Liver (tissue), 9 donors: ENCODE results near the gene MARK2. TPM values are rescaled to one million over a fixed set of nuclear protein-coding genes. Genes with fewer than 3 reads are reported as not detected.

Source experiments
- DNase-seq: peaks from one replicate; pipeline ENCODE4 v3.0.0-alpha.2; 2017; ENCODE audit warnings: low spot score
- H3K27ac ChIP-seq, 2 donors: one replicate each; pipeline ENCODE4 v1.7.0; 2013; ENCODE audit warnings: inconsistent platforms in 2 of 2, low read length in 2 of 2, control low read depth in 1 of 2, low read depth in 1 of 2, mild to moderate bottlenecking in 1 of 2
- H3K27me3 ChIP-seq, 4 donors: one replicate each; pipeline versions ENCODE4 v1.6.1 to v1.7.0; 2013; ENCODE audit warnings: low read length in 3 of 4, inconsistent platforms in 1 of 4, mild to moderate bottlenecking in 1 of 4, moderate library complexity in 1 of 4; ENCODE audit not compliant: control insufficient read depth in 4 of 4, insufficient read depth in 4 of 4
- H3K36me3 ChIP-seq, 4 donors: one replicate each; pipeline versions ENCODE4 v1.6.1 to v1.7.0; 2013; ENCODE audit warnings: low read length in 3 of 4, mild to moderate bottlenecking in 3 of 4, low read depth in 1 of 4, moderate library complexity in 1 of 4; ENCODE audit not compliant: control insufficient read depth in 4 of 4, insufficient read depth in 3 of 4
- H3K4me1 ChIP-seq, 4 donors: one replicate each; pipeline versions ENCODE4 v1.6.1 to v1.7.0; 2013; ENCODE audit warnings: low read length in 3 of 4, mild to moderate bottlenecking in 3 of 4, moderate library complexity in 1 of 4; ENCODE audit not compliant: control insufficient read depth in 4 of 4, insufficient read depth in 4 of 4
- H3K4me3 ChIP-seq, 3 donors: one replicate each; pipeline versions ENCODE4 v1.6.1 to v1.7.0; 2013; ENCODE audit warnings: low read length in 3 of 3, control low read depth in 1 of 3, low read depth in 1 of 3, mild to moderate bottlenecking in 1 of 3
- H3K9ac ChIP-seq, 2 donors: one replicate each; pipeline ENCODE4 v1.7.0; 2013; ENCODE audit warnings: low read length in 2 of 2, mild to moderate bottlenecking in 2 of 2, moderate library complexity in 2 of 2, control low read depth in 1 of 2, low read depth in 1 of 2
- H3K9me3 ChIP-seq, 4 donors: one replicate each; pipeline versions ENCODE4 v1.6.1 to v1.7.0; 2013; ENCODE audit warnings: low read length in 3 of 4; ENCODE audit not compliant: control insufficient read depth in 4 of 4
- EGR1 ChIP-seq, 2 donors: IDR thresholded peaks; 2 replicates each; pipeline ENCODE4 v1.6.1; 2016 to 2018; ENCODE audit warnings: antibody characterized with exemption in 2 of 2, low read depth in 2 of 2
- FOXA1 ChIP-seq: IDR thresholded peaks from 2 replicates; pipeline ENCODE4 v1.6.1; 2016; ENCODE audit warnings: antibody characterized with exemption
- FOXA2 ChIP-seq: IDR thresholded peaks from 2 replicates; pipeline ENCODE4 v1.6.1; 2016; ENCODE audit warnings: antibody characterized with exemption
- GABPA ChIP-seq, 2 donors: IDR thresholded peaks in 1 of 2; conservative IDR thresholded peaks in 1 of 2; 2 replicates each; pipeline ENCODE4 v1.6.1; 2016; ENCODE audit warnings: antibody characterized with exemption in 2 of 2, mild to moderate bottlenecking in 1 of 2, moderate library complexity in 1 of 2
- HNF4G ChIP-seq: IDR thresholded peaks from 2 replicates; pipeline ENCODE4 v1.6.1; 2016; ENCODE audit warnings: antibody characterized with exemption
- JUND ChIP-seq, 2 donors: IDR thresholded peaks; 2 replicates each; pipeline ENCODE4 v1.6.1; 2016; ENCODE audit warnings: antibody characterized with exemption in 2 of 2
- NR2F2 ChIP-seq: IDR thresholded peaks from 2 replicates; pipeline ENCODE4 v1.6.1; 2016; ENCODE audit warnings: antibody characterized with exemption
- RAD21 ChIP-seq, 2 donors: IDR thresholded peaks; 2 replicates each; pipeline ENCODE4 v1.6.1; 2016; ENCODE audit warnings: antibody characterized with exemption in 2 of 2, mild to moderate bottlenecking in 2 of 2
- RXRA ChIP-seq, 2 donors: IDR thresholded peaks; 2 replicates each; pipeline ENCODE4 v1.6.1; 2017 to 2018; ENCODE audit warnings: antibody characterized with exemption in 2 of 2, mild to moderate bottlenecking in 1 of 2
- TAF1 ChIP-seq: conservative IDR thresholded peaks from 2 replicates; pipeline ENCODE4 v1.6.1; 2016; ENCODE audit warnings: antibody characterized with exemption, mild to moderate bottlenecking
- WGBS: extraction: QIAGEN DNeasy Blood & Tissue Kit; methylation state at CpG from one replicate; pipeline ENCODE4 v1.1.7; 2013; 5-methylcytosine and 5-hydroxymethylcytosine counted together
- polyA plus RNA-seq, 2 donors: library from polyadenylated mRNA; stranded (reverse) in 1 of 2; unstranded in 1 of 2; fragments of 200-250 nt in 1 of 2; fragments of >200 nt in 1 of 2; fragmentation: Nextera tagmentation in 1 of 2; extraction: Ambion mirVana in 1 of 2; gene quantifications; one replicate each; pipeline versions ENCODE4 v1.2.1 to v1.2.3, GENCODE V29; 2013 to 2015
- total RNA-seq, 2 donors: library from RNA; depleted of rRNA; stranded (reverse); fragments of >200 nt; gene quantifications; one replicate each; pipeline ENCODE4 v1.2.3, GENCODE V29; 2014
- TF ChIP-seq, protein P1 (sequence below): fragments of 150-350 bp; IDR thresholded peaks from 2 replicates; pipeline ENCODE4 v1.5.1; 2017; ENCODE audit warnings: improper control_type of control experiment, low read depth, low read length; ENCODE audit not compliant: missing input control
- TF ChIP-seq, protein P2 (sequence below): IDR thresholded peaks from 2 replicates; pipeline ENCODE4 v1.6.1; 2016; ENCODE audit warnings: antibody characterized with exemption, mild to moderate bottlenecking
- TF ChIP-seq, protein P3 (sequence below): IDR thresholded peaks from 2 replicates; pipeline ENCODE4 v1.6.1; 2016; ENCODE audit warnings: antibody characterized with exemption
- TF ChIP-seq, protein P4 (sequence below): IDR thresholded peaks from 2 replicates; pipeline ENCODE4 v1.6.1; 2016; ENCODE audit warnings: antibody characterized with exemption
- donor health status: healthy.
- donor health status: healthy.
- donor health status: healthy.
- donor health status: healthy.
- donor health status: healthy.

The MARK2 gene
- total and polyA plus RNA-seq, 4 donors, result 3.4 to 11.6 (median 8.0) TPM

DNA sequence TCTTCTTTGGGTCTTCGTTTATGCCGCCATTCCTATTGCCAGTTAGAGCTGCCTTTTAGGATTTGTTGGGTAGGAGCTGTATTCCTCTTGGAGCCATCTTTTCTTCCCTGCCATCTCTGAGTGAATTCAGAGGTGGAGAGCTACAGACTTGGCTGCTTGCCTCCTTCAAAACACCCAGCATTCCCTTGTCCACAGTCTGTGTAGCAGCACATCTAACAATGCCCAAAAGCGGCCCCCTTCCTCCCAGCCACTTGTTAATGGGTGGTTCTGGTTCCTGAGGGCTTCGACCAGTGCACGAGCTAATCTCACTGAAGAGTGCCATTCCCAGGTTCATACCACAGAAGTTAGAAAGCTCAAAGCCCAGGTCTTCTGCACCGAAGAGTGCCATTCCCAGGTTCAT lies 37.7 kb downstream of the MARK2 start:
- no peak for DNase-seq
- H3K27me3 ChIP-seq, result no peaks in the 10 kb centered on the region
- H3K4me1 ChIP-seq, result peaks cover 7 to 34% (median 30%) of the 10 kb centered on the region in 4 donors
- H3K4me3 ChIP-seq, result no peak overlapping the region
- no peak overlapping the region for H3K9ac ChIP-seq
- TF ChIP-seq RXRA (IDR thresholded peaks at IDR 0.05), result no peak
- TF ChIP-seq NR2F2, result no peak
- no peak for TF ChIP-seq FOXA1
- TF ChIP-seq RAD21 (IDR thresholded peaks at IDR 0.05), result no peak
- no peak for TF ChIP-seq EGR1 (IDR thresholded peaks at IDR 0.05; ENCODE audit: low read depth in 2 of 2)
- TF ChIP-seq, protein P1, sequence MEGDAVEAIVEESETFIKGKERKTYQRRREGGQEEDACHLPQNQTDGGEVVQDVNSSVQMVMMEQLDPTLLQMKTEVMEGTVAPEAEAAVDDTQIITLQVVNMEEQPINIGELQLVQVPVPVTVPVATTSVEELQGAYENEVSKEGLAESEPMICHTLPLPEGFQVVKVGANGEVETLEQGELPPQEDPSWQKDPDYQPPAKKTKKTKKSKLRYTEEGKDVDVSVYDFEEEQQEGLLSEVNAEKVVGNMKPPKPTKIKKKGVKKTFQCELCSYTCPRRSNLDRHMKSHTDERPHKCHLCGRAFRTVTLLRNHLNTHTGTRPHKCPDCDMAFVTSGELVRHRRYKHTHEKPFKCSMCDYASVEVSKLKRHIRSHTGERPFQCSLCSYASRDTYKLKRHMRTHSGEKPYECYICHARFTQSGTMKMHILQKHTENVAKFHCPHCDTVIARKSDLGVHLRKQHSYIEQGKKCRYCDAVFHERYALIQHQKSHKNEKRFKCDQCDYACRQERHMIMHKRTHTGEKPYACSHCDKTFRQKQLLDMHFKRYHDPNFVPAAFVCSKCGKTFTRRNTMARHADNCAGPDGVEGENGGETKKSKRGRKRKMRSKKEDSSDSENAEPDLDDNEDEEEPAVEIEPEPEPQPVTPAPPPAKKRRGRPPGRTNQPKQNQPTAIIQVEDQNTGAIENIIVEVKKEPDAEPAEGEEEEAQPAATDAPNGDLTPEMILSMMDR, result no peak
- TF ChIP-seq, protein P2, sequence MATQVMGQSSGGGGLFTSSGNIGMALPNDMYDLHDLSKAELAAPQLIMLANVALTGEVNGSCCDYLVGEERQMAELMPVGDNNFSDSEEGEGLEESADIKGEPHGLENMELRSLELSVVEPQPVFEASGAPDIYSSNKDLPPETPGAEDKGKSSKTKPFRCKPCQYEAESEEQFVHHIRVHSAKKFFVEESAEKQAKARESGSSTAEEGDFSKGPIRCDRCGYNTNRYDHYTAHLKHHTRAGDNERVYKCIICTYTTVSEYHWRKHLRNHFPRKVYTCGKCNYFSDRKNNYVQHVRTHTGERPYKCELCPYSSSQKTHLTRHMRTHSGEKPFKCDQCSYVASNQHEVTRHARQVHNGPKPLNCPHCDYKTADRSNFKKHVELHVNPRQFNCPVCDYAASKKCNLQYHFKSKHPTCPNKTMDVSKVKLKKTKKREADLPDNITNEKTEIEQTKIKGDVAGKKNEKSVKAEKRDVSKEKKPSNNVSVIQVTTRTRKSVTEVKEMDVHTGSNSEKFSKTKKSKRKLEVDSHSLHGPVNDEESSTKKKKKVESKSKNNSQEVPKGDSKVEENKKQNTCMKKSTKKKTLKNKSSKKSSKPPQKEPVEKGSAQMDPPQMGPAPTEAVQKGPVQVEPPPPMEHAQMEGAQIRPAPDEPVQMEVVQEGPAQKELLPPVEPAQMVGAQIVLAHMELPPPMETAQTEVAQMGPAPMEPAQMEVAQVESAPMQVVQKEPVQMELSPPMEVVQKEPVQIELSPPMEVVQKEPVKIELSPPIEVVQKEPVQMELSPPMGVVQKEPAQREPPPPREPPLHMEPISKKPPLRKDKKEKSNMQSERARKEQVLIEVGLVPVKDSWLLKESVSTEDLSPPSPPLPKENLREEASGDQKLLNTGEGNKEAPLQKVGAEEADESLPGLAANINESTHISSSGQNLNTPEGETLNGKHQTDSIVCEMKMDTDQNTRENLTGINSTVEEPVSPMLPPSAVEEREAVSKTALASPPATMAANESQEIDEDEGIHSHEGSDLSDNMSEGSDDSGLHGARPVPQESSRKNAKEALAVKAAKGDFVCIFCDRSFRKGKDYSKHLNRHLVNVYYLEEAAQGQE, result no peak
- no peak for TF ChIP-seq JUND (IDR thresholded peaks at IDR 0.05)
- TF ChIP-seq, protein P3, sequence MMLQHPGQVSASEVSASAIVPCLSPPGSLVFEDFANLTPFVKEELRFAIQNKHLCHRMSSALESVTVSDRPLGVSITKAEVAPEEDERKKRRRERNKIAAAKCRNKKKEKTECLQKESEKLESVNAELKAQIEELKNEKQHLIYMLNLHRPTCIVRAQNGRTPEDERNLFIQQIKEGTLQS, result no peak
- TF ChIP-seq, protein P4, sequence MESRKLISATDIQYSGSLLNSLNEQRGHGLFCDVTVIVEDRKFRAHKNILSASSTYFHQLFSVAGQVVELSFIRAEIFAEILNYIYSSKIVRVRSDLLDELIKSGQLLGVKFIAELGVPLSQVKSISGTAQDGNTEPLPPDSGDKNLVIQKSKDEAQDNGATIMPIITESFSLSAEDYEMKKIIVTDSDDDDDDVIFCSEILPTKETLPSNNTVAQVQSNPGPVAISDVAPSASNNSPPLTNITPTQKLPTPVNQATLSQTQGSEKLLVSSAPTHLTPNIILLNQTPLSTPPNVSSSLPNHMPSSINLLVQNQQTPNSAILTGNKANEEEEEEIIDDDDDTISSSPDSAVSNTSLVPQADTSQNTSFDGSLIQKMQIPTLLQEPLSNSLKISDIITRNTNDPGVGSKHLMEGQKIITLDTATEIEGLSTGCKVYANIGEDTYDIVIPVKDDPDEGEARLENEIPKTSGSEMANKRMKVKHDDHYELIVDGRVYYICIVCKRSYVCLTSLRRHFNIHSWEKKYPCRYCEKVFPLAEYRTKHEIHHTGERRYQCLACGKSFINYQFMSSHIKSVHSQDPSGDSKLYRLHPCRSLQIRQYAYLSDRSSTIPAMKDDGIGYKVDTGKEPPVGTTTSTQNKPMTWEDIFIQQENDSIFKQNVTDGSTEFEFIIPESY, result no peak
- no peak for TF ChIP-seq HNF4G
- 97% methylated on average over 6 of the region's 6 CpGs for WGBS
- H3K9me3 ChIP-seq, result no peaks in the 10 kb centered on the region
- no peaks in the 10 kb centered on the region for H3K36me3 ChIP-seq
- no peak overlapping the region for H3K27ac ChIP-seq

DNA sequence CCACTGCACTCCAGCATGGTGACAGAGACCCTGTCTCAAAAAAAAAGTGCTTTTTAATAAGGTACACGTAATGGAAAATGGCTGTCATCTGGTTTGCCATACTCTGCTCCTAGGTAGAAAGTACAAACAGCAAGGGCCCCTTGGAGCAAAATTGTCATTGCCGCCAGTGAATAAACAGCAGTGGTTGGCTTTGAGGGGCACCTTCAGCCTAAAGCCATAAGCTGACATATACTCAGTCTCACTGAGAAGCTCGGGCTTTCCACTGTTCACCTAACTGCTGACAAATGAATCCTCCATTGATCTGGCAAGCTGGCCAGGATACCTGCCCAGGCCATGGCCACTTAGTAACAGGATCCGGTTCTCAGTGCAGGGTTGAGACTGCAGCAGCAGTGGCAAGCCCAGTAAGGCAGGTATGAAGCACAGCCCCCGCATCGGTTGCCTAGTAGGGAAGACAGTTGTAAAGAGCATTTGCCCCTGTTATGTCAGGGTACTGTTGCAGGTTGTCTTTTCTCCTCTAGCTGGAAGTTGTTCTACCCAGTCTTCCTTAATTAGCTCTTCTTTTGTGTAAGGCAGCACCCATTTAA lies 38.8 kb downstream of the MARK2 start:
- no peaks in the 10 kb centered on the region for H3K9me3 ChIP-seq
- WGBS, result 86% methylated on average over 6 of the region's 6 CpGs
- H3K27me3 ChIP-seq, result no peaks in the 10 kb centered on the region
- no peak for TF ChIP-seq TAF1
- no peak for TF ChIP-seq GABPA (IDR thresholded peaks at IDR 0.05 in 1 of 2, conservative IDR thresholded peaks at IDR 0.05 in 1 of 2)
- no peak for TF ChIP-seq FOXA2
- TF ChIP-seq HNF4G, result no peak
- no peak overlapping the region for H3K9ac ChIP-seq
- no peak overlapping the region for H3K4me3 ChIP-seq
- no peak for DNase-seq
- peaks cover 5 to 25% (median 21%) of the 10 kb centered on the region in 4 donors for H3K4me1 ChIP-seq
- no peaks in the 10 kb centered on the region for H3K36me3 ChIP-seq
- H3K27ac ChIP-seq, result no peak overlapping the region
